Activated naive CD8-positive, alpha-beta T cell treated with anti-CD3 and anti-CD28 coated beads, Interleukin-2, amount 10 ng/mL, durations not matched to agents 7 days and 5 days (primary cell): Measurements from ENCODE around the gene OR2H1. TPM values are rescaled to one million over a fixed set of nuclear protein-coding genes. Genes with fewer than 3 reads are reported as not detected.

Experiments used
- ATAC-seq: fragments of 150-1000 bp; cut with Tn5 transposase; one replicate; pipeline ENCODE4 v1.10.0; 2021; ENCODE audit warnings: low read depth, moderate library complexity
- POLR2A ChIA-PET: fragments of 350-600 bp; sonication (Branson Sonifier 250); formaldehyde crosslinking; loops from one replicate; lab custom pipeline; 2021; ENCODE audit warnings: antibody characterized with exemption; lab: Charles Lee
- DNase-seq: peaks from one replicate; pipeline ENCODE4 v3.0.0; 2021
- H3K27ac Mint-ChIP-seq: one replicate; pipeline ENCODE4 v1.8.0; 2022; ENCODE audit warnings: mild to moderate bottlenecking, mixed read lengths
- H3K27me3 Mint-ChIP-seq: one replicate; pipeline ENCODE4 v1.8.0; 2022; ENCODE audit warnings: mild to moderate bottlenecking, moderate library complexity, mixed read lengths
- H3K36me3 Mint-ChIP-seq: one replicate; pipeline ENCODE4 v1.8.0; 2021; ENCODE audit warnings: mild to moderate bottlenecking, mixed read lengths
- H3K4me1 Mint-ChIP-seq: one replicate; pipeline ENCODE4 v1.8.0; 2021; ENCODE audit warnings: mixed read lengths
- H3K4me3 Mint-ChIP-seq: one replicate; pipeline ENCODE4 v1.8.0; 2022; ENCODE audit warnings: mild to moderate bottlenecking, moderate library complexity, mixed read lengths
- H3K9me3 Mint-ChIP-seq: one replicate; pipeline ENCODE4 v1.8.0; 2021; ENCODE audit warnings: mixed read lengths
- total RNA-seq, 2 experiments: library from RNA; stranded (reverse); gene quantifications; one replicate each; pipeline ENCODE4 v1.2.3, GENCODE V29; 2021

Gene OR2H1
- total RNA-seq, 2 experiments from 2014 or later = not detected

DNA sequence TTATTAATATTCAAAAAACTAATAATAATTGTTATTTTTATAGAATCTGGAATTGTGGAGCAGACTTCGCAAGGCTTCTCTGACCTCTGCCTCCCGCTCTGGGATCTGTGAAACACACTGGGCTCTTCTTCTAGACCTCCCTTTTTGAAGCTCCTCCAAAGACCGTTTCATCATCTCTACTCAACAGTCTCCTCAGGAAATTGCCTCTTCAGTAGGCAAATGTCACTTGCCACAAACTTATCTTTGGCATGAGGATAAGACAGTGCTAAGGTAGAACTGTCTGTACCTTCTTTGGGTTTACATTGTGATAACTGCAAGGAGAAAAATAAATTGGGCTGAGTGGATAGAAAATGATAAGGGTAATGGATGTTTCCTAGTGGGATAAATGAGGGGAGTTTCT lies 33.1 kb downstream of the OR2H1 start:
- ATAC-seq (no peak), DNase-seq (no peak)
- H3K27me3 Mint-ChIP-seq = peaks cover 7% of the 10 kb centered on the region
- H3K36me3 Mint-ChIP-seq = no peaks in the 10 kb centered on the region
- POLR2A ChIA-PET = no interaction called here
- H3K4me1 Mint-ChIP-seq = no peaks in the 10 kb centered on the region
- H3K9me3 Mint-ChIP-seq = peaks cover 1% of the 10 kb centered on the region
- no peak overlapping the region for H3K4me3 Mint-ChIP-seq
- no peak overlapping the region for H3K27ac Mint-ChIP-seq

DNA sequence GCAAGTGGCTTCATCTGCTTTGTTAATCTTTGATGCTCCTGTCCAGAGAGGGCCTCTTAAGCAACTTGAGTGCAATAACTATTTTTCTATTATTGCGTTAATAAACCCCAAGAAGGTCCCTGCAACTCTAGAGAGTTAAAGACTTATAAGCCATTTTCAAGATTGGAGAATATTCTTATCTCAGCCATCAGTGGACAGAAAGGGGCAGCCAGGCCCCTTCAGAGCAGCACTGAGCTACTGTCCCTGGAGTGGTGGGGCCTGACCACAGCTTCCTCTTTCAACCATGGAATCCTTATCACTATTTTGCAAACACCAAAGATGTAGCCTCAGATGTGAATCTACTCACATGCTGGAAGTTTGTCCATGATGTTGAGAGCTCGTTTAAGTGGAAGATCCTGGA lies 33.6 kb downstream of the OR2H1 start:
- no peak overlapping the region for H3K4me3 Mint-ChIP-seq
- no peaks in the 10 kb centered on the region for H3K4me1 Mint-ChIP-seq
- H3K36me3 Mint-ChIP-seq = no peaks in the 10 kb centered on the region
- H3K27ac Mint-ChIP-seq = no peak overlapping the region
- POLR2A ChIA-PET = no interaction called here
- DNase-seq (no peak), ATAC-seq (no peak)
- H3K27me3 Mint-ChIP-seq = peaks cover 7% of the 10 kb centered on the region
- peaks cover 1% of the 10 kb centered on the region for H3K9me3 Mint-ChIP-seq

DNA sequence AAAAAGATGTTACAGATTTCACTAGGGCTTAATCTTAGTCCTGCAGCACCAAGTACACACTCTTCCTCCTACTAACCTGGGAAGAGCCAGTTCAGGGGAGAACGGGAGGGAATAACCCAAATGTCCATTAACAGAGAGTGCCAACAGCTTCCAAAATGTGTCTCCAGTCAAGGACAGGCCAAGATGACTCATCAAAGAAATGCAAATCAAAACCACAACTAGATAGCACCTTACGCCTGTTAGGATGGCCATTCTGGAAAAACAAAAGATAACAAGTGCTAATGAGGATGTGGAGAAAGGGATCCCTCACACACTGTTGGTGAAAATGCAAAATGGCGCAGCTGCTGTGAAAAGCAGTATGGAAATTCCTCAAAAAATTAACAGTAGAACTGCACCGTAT lies 34.6 kb downstream of the OR2H1 start:
- no peak overlapping the region for H3K4me3 Mint-ChIP-seq
- no peaks in the 10 kb centered on the region for H3K36me3 Mint-ChIP-seq
- no peaks in the 10 kb centered on the region for H3K4me1 Mint-ChIP-seq
- DNase-seq (no peak), ATAC-seq (no peak)
- peaks cover 10% of the 10 kb centered on the region for H3K27me3 Mint-ChIP-seq
- H3K9me3 Mint-ChIP-seq = peaks cover 1% of the 10 kb centered on the region
- POLR2A ChIA-PET = no interaction called here
- H3K27ac Mint-ChIP-seq = no peak overlapping the region

DNA sequence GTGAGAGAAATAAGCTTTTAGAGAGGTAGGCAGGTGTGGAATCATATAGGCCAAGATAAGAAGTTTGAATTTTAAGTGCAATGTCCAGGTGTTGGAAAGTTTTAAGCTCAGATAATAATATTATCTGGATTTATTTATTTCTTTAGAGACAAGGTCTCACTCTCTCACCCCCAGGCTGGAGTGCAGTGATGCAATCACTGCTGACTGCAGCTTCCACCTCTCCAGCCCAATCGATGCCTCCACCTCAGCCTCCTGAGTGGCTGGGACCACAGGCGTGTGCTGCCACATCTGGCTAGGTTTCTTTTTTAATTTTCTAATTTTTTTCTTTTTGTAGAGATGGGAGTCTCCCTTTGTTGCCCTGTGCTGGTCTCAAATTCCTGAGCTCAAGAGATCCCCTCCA lies 36.3 kb downstream of the OR2H1 start:
- Mint-ChIP-seq H3K27me3 (peaks cover 15% of the 10 kb centered on the region), H3K4me1 (no peaks in the 10 kb centered on the region), H3K36me3 (no peaks in the 10 kb centered on the region), H3K27ac (no peak overlapping the region), H3K4me3 (no peak overlapping the region), H3K9me3 (peaks cover 1% of the 10 kb centered on the region)
- DNase-seq (no peak), ATAC-seq (no peak)
- POLR2A ChIA-PET = no interaction called here

DNA sequence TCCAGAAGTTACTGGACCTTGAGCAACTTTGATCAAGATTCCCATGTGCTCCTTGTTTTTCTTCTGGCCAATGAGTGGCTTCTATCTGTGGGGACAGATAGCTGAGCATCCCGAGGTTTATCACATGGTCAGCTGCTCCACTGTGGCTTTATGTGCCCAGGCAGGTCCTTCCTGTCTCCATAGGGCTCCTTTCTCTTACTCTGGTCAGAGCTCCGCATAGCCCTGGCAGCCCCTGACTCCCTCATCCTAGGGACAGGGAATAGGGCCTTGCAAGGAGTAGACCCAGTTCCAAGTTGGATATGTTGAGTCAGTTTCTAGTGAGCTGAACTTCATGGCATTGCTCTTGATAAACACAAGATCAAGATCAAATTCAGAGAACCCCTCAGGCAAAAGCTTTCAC lies 37.2 kb downstream of the OR2H1 start:
- peaks cover 22% of the 10 kb centered on the region for H3K27me3 Mint-ChIP-seq
- H3K36me3 Mint-ChIP-seq = no peaks in the 10 kb centered on the region
- no peaks in the 10 kb centered on the region for H3K4me1 Mint-ChIP-seq
- ATAC-seq = no peak
- POLR2A ChIA-PET = no interaction called here
- no peak for DNase-seq
- peaks cover 1% of the 10 kb centered on the region for H3K9me3 Mint-ChIP-seq
- H3K27ac Mint-ChIP-seq = no peak overlapping the region
- no peak overlapping the region for H3K4me3 Mint-ChIP-seq

DNA sequence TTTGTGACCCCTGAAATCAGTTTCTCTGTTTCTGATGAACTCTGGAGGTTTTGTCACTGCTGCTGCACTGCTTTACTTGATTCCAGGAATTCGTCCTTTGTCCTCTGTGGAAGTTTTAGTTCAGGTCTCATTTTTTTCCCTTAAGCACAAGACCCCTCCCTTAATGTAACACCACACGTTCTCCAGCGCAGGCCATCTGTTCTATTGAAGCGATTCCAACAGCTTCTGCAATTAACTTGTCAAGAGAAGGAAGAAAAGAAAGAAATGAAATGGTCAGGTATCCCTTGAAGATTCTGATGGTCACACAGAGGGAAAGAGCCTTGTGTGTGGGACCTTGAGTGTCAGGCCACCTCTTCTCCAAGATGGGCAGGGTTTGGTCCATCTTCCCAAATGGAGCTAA lies 38.6 kb downstream of the OR2H1 start:
- peaks cover 25% of the 10 kb centered on the region for H3K27me3 Mint-ChIP-seq
- ATAC-seq = no peak
- no peak for DNase-seq
- H3K4me1 Mint-ChIP-seq = no peaks in the 10 kb centered on the region
- no peak overlapping the region for H3K27ac Mint-ChIP-seq
- H3K9me3 Mint-ChIP-seq = no peaks in the 10 kb centered on the region
- POLR2A ChIA-PET = no interaction called here
- no peaks in the 10 kb centered on the region for H3K36me3 Mint-ChIP-seq
- H3K4me3 Mint-ChIP-seq = no peak overlapping the region

DNA sequence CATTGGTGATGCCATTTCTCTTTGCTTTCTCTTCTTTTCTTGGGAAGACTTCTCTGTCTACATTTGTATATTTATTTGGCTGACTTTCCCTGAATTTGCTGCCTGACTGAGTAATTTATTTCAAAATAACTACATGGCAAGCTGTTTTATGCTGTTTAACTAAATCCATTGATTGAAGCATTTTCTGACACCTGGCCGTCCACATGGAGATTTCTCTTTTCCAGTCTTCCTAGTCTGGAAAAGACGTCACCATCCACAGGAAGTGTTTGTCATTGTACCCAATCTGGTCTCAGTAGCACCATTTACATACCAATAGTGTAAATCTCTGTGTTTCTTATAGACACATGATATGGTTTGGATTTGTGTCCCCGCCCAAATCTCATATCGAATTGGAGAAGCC lies 40.0 kb downstream of the OR2H1 start:
- Mint-ChIP-seq H3K27ac (no peak overlapping the region), H3K36me3 (no peaks in the 10 kb centered on the region), H3K9me3 (no peaks in the 10 kb centered on the region), H3K4me1 (no peaks in the 10 kb centered on the region), H3K27me3 (peaks cover 25% of the 10 kb centered on the region), H3K4me3 (no peak overlapping the region)
- DNase-seq = no peak
- no peak for ATAC-seq
- POLR2A ChIA-PET = no interaction called here

DNA sequence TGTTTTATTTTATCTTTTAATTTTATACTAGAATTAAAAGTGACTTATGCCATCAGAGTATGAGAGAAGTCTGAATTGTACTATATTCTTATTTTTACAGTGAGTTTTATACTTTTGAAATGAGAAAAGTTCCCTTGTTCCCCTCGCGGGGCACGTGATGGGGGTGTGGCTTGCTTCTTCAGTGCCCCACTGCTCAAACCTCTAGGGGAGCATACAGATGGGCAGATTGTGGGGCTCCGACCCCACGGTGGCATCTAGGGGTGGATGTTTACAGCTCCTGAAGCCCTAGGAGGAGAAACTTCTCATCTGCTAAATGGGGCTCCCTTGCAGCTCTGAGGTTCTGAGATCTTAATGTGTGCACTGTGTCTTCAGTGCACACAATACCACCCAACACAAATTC lies 42.7 kb downstream of the OR2H1 start:
- H3K4me1 Mint-ChIP-seq = no peaks in the 10 kb centered on the region
- H3K9me3 Mint-ChIP-seq = no peaks in the 10 kb centered on the region
- H3K36me3 Mint-ChIP-seq = no peaks in the 10 kb centered on the region
- POLR2A ChIA-PET = no interaction called here
- H3K27me3 Mint-ChIP-seq = peaks cover 28% of the 10 kb centered on the region
- ATAC-seq = no peak
- DNase-seq = no peak
- no peak overlapping the region for H3K4me3 Mint-ChIP-seq
- no peak overlapping the region for H3K27ac Mint-ChIP-seq

DNA sequence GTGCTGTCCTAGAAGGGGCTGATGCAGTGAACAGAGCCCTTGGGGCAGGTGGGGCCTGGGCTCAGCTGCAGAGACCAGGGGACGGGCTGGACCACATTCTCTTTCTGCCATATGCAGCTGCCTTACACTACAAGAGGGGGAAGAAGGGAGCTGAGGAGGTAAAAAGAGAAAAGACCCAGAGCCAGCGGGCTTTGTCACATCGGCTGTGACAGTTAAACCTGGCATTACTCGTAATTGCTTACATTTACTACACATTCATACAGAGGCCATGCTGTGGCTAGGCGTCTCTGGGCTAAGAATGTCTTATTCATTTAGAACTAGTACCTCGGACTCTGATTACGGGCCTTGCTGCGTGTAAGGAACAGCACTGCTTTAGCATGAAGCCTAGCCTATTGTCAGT lies 43.6 kb downstream of the OR2H1 start:
- DNase-seq = no peak
- H3K4me3 Mint-ChIP-seq = no peak overlapping the region
- ATAC-seq = no peak
- POLR2A ChIA-PET = no interaction called here
- no peaks in the 10 kb centered on the region for H3K36me3 Mint-ChIP-seq
- H3K9me3 Mint-ChIP-seq = no peaks in the 10 kb centered on the region
- H3K27me3 Mint-ChIP-seq = peaks cover 28% of the 10 kb centered on the region
- no peak overlapping the region for H3K27ac Mint-ChIP-seq
- no peaks in the 10 kb centered on the region for H3K4me1 Mint-ChIP-seq

DNA sequence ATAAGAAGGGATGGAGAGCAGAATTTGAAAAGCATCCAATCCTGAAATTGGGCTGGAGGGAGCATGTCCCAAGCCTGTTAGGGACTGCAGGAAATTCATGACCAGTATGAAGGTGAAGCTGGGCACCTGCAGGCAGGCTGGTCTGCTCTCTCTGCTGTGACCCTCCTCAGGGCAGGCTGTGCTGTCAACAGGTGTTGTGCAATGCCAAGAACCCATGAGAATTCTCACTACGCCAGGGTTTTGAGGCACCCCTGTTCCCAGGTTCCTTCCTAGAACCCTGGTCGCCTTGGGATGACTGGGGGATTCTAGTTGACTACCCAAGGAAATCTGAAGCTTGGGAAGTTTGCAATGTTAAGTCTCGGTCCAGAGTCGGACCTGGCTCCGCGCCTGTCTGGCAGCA lies 44.2 kb downstream of the OR2H1 start:
- no peak overlapping the region for H3K4me3 Mint-ChIP-seq
- DNase-seq (no peak), ATAC-seq (no peak)
- POLR2A ChIA-PET = no interaction called here
- H3K4me1 Mint-ChIP-seq = no peaks in the 10 kb centered on the region
- H3K27ac Mint-ChIP-seq = no peak overlapping the region
- no peaks in the 10 kb centered on the region for H3K36me3 Mint-ChIP-seq
- H3K27me3 Mint-ChIP-seq = peaks cover 26% of the 10 kb centered on the region
- no peaks in the 10 kb centered on the region for H3K9me3 Mint-ChIP-seq

DNA sequence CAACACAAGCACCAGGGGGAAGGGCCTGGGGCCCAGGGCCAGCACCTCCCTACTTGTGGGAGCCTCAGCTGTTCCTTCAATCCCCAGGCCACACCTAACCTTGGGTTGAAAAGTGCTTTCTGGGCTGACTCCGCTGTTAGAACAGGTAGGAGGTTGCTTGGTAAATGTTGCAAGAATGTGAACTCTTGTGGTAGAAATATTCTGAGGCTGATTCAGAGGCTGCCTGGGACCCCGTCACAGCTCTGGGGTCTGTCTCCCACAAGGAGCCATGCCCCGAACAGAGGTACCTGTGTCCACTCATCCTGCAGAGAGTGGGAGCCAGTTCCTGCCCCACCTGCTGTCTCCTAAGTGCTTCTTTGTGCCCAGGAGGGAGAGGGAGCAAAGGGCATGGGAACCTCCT lies 45.2 kb downstream of the OR2H1 start:
- DNase-seq (no peak), ATAC-seq (no peak)
- Mint-ChIP-seq H3K4me1 (no peaks in the 10 kb centered on the region), H3K27me3 (peaks cover 20% of the 10 kb centered on the region), H3K9me3 (no peaks in the 10 kb centered on the region), H3K4me3 (no peak overlapping the region), H3K36me3 (no peaks in the 10 kb centered on the region), H3K27ac (no peak overlapping the region)
- POLR2A ChIA-PET = no interaction called here

DNA sequence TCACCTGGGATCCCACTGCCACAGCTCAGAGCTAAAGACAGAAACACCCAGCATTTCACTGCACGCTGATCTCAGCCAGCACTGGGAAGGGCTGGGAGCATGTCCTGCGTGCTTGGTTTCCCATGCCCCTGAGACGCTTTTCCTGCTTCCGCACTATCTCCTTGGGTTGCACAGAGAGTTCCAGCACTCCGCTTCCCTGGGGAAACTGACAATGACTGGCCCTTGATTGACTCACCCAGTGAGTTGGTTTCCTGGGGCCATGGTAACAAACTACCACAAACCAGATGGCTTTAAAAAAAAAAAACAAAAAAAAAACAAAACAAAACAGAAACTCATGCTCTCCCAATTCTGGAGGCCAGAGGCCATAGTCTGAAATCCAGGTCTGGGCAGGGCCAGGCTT lies 45.6 kb downstream of the OR2H1 start:
- Mint-ChIP-seq H3K27me3 (peaks cover 16% of the 10 kb centered on the region), H3K9me3 (no peaks in the 10 kb centered on the region), H3K4me1 (no peaks in the 10 kb centered on the region), H3K36me3 (no peaks in the 10 kb centered on the region), H3K4me3 (no peak overlapping the region), H3K27ac (no peak overlapping the region)
- POLR2A ChIA-PET = no interaction called here
- ATAC-seq = no peak
- DNase-seq = no peak

DNA sequence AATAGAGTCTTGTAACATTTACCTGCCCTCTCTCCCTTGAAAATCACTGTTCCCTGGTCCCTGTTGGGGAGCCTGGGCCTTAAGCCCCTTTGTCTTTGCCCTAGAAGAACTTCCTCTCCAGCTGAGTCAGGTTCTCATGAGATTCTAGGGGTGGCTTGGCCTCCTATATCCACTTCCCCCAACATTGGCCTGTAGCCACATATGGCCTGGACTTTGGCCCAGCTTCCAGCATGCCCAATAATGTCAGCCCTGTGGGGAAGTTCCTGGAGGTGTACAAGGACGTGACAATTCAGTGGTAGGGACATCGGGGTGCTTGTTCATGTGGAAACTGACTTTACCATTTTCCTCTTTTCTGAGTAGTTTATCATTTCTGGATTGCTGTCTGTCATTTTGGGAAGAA lies 48.0 kb downstream of the OR2H1 start:
- POLR2A ChIA-PET = no interaction called here
- Mint-ChIP-seq H3K27ac (no peak overlapping the region), H3K36me3 (no peaks in the 10 kb centered on the region), H3K4me3 (no peak overlapping the region), H3K27me3 (peaks cover 4% of the 10 kb centered on the region), H3K9me3 (no peaks in the 10 kb centered on the region), H3K4me1 (no peaks in the 10 kb centered on the region)
- DNase-seq (no peak), ATAC-seq (no peak)

DNA sequence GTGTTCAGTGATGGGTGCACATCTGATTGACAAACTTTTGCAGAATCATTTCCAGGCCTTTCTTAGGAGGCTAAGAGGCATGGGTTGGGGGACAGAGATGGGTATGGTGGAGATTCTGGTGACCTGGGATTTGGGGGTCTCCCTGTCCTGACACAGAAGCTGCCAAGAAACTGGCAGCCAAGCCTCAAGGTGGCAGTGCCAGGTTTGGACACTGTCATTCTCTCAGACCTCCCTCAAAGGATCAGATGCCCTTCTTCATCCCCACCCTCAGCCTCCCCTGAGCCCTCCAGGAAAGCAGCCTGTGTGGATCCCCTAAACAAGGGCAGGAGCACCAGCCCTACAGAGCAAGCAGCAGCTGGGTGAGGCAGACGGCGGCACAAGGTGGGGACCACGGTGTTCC lies 48.9 kb downstream of the OR2H1 start:
- DNase-seq = no peak
- no peak for ATAC-seq
- POLR2A ChIA-PET = no interaction called here
- Mint-ChIP-seq H3K36me3 (no peaks in the 10 kb centered on the region), H3K9me3 (no peaks in the 10 kb centered on the region), H3K4me1 (no peaks in the 10 kb centered on the region), H3K4me3 (no peak overlapping the region), H3K27ac (no peak overlapping the region), H3K27me3 (peaks cover 4% of the 10 kb centered on the region)

DNA sequence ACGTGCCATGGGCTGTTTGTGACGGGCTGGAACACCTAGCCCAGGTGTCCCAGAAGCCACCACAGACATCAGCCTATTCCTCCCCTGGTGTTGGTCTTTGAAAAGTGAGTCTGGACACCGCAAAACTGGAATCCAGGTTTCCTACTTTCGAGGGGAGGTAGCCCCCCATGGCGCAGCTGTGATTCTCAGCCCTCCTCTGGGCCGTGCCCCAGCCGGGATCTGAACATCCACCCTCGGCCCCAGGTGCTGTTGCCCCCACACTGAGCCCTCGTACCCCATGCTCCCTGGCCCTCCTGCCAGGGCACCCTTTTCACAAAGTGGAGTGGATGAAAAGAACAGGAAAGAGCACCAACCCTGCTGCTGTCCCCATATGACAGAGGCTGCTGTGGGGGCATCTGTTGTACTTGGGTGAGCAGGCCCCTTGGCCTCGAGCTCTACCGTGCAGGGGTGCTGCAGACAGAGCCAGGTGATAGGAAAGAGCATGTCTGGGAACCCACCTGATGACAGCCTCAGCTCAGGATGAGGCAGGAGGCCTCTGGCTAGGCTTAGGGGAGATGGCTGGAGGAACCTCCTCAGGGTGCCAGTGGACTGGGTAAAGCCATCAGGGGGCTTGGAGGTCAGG lies 49.6 kb downstream of the OR2H1 start:
- no peaks in the 10 kb centered on the region for H3K4me1 Mint-ChIP-seq
- POLR2A ChIA-PET = no interaction called here
- no peak overlapping the region for H3K27ac Mint-ChIP-seq
- H3K4me3 Mint-ChIP-seq = no peak overlapping the region
- no peaks in the 10 kb centered on the region for H3K9me3 Mint-ChIP-seq
- ATAC-seq (no peak), DNase-seq (no peak)
- no peaks in the 10 kb centered on the region for H3K36me3 Mint-ChIP-seq
- peaks cover 4% of the 10 kb centered on the region for H3K27me3 Mint-ChIP-seq
